HepG2 (cell line): ENCODE data around the gene TACC2. TPM values are rescaled to one million over a fixed set of nuclear protein-coding genes. Genes with fewer than 3 reads are reported as not detected.

Experiments
- ATF2 ChIP-seq: sonication (generic); formaldehyde crosslinking; IDR thresholded peaks from 2 replicates; pipeline ENCODE4 v1.4.0; 2020; ENCODE audit warnings: missing genetic modification reagents
- EED ChIP-seq: sonication (generic); formaldehyde crosslinking; IDR thresholded peaks from 2 replicates; pipeline ENCODE4 v1.5.0; 2020; ENCODE audit warnings: mild to moderate bottlenecking, missing genetic modification reagents
- ERF ChIP-seq: IDR thresholded peaks from 2 replicates; pipeline ENCODE4 v1.6.1; 2018; ENCODE audit warnings: missing biosample characterization, missing genetic modification reagents
- KDM5B ChIP-seq: sonication (generic); formaldehyde crosslinking; IDR thresholded peaks from 2 replicates; pipeline ENCODE4 v1.4.0; 2020; ENCODE audit warnings: missing genetic modification reagents, mild to moderate bottlenecking, borderline replicate concordance
- KLF12 ChIP-seq: sonication (generic); formaldehyde crosslinking; IDR thresholded peaks from 2 replicates; pipeline ENCODE4 v1.4.0; 2020; ENCODE audit warnings: missing genetic modification reagents, borderline replicate concordance
- NCOR1 ChIP-seq: fragments of 200-600 bp; sonication (generic); IDR thresholded peaks from 2 replicates; pipeline ENCODE4 v1.7.0; 2017; ENCODE audit warnings: antibody characterized with exemption, low read length, borderline replicate concordance
- NKX3-1 ChIP-seq: sonication (generic); formaldehyde crosslinking; IDR thresholded peaks from 2 replicates; pipeline ENCODE4 v1.5.0; 2020; ENCODE audit warnings: missing genetic modification reagents
- RARA ChIP-seq: IDR thresholded peaks from 2 replicates; pipeline ENCODE4 v1.6.1; 2016; ENCODE audit warnings: missing genetic modification reagents, missing compliant biosample characterization
- RXRB ChIP-seq: IDR thresholded peaks from 2 replicates; pipeline ENCODE4 v1.6.1; 2016; ENCODE audit warnings: borderline replicate concordance, missing genetic modification reagents, missing compliant biosample characterization
- SATB2 ChIP-seq: sonication (generic); formaldehyde crosslinking; IDR thresholded peaks from 2 replicates; pipeline ENCODE4 v1.5.0; 2020; ENCODE audit warnings: missing genetic modification reagents
- SMAD3 ChIP-seq: sonication (generic); formaldehyde crosslinking; IDR thresholded peaks from 2 replicates; pipeline ENCODE4 v1.4.0; 2020; ENCODE audit warnings: missing genetic modification reagents
- ZBTB1 ChIP-seq: sonication (generic); formaldehyde crosslinking; IDR thresholded peaks from 2 replicates; pipeline ENCODE4 v1.4.0; 2020; ENCODE audit warnings: missing genetic modification reagents, borderline replicate concordance
- ZNF160 ChIP-seq: sonication (generic); formaldehyde crosslinking; IDR thresholded peaks from 2 replicates; pipeline ENCODE4 v1.8.0; 2022; ENCODE audit warnings: mild to moderate bottlenecking, inconsistent platforms, missing genetic modification reagents
- ZNF18 ChIP-seq: sonication (generic); formaldehyde crosslinking; IDR thresholded peaks from 2 replicates; pipeline ENCODE4 v1.8.0; 2022; ENCODE audit warnings: mild to moderate bottlenecking, missing genetic modification reagents; ENCODE audit not compliant: insufficient replicate concordance
- ZNF205 ChIP-seq: IDR thresholded peaks from 2 replicates; pipeline ENCODE4 v1.6.1; 2018; ENCODE audit warnings: missing biosample characterization, missing genetic modification reagents
- ZNF263 ChIP-seq: sonication (generic); formaldehyde crosslinking; IDR thresholded peaks from 2 replicates; pipeline ENCODE4 v1.4.0; 2020; ENCODE audit warnings: missing genetic modification reagents
- ZNF30 ChIP-seq: sonication (generic); formaldehyde crosslinking; IDR thresholded peaks from 2 replicates; pipeline ENCODE4 v1.5.0; 2020; ENCODE audit warnings: mild to moderate bottlenecking, missing genetic modification reagents
- ZNF317 ChIP-seq: sonication (generic); formaldehyde crosslinking; IDR thresholded peaks from 2 replicates; pipeline ENCODE4 v1.5.0; 2020; ENCODE audit warnings: mild to moderate bottlenecking, missing genetic modification reagents
- ZNF331 ChIP-seq: sonication (generic); formaldehyde crosslinking; IDR thresholded peaks from 2 replicates; pipeline ENCODE4 v1.4.0; 2020; ENCODE audit warnings: missing genetic modification reagents
- ZNF501 ChIP-seq: sonication (generic); formaldehyde crosslinking; IDR thresholded peaks from 2 replicates; pipeline ENCODE4 v1.5.1; 2020; ENCODE audit warnings: mild to moderate bottlenecking, moderate library complexity, missing genetic modification reagents
- ZNF572 ChIP-seq: sonication (generic); formaldehyde crosslinking; IDR thresholded peaks from 2 replicates; pipeline ENCODE4 v1.5.1; 2020; ENCODE audit warnings: mild to moderate bottlenecking, missing genetic modification reagents
- polyA plus RNA-seq, 8 experiments: library from polyadenylated mRNA; depleted of rRNA in 3 of 8; stranded (reverse) in 7 of 8; unstranded in 1 of 8; fragments of >200 nt; fragmentation: Illumina TruSeq in 4 of 8; extraction: Trizol in 4 of 8; gene quantifications; 2 replicates each; pipeline versions ENCODE4 v1.2.1 to v1.2.3, GENCODE V29; 2011 to 2016; ENCODE audit warnings: low read depth in 4 of 8, missing spikeins in 1 of 8, mixed read lengths in 1 of 8; ENCODE audit not compliant: insufficient read depth in 1 of 8
- total RNA-seq, 5 experiments: library from RNA; depleted of rRNA; stranded (reverse); fragments of >200 nt; fragmentation: Illumina TruSeq; extraction: Trizol; gene quantifications; 2 replicates each; pipeline ENCODE4 v1.2.3, GENCODE V29; 2016; ENCODE audit warnings: low read depth in 1 of 5
- TF ChIP-seq, protein P1 (sequence below): sonication (generic); formaldehyde crosslinking; IDR thresholded peaks from 2 replicates; pipeline ENCODE4 v1.4.0; 2020; ENCODE audit warnings: missing genetic modification reagents, borderline replicate concordance
- TF ChIP-seq, protein P2 (sequence below): sonication (generic); formaldehyde crosslinking; IDR thresholded peaks from 2 replicates; pipeline ENCODE4 v1.5.1; 2020; ENCODE audit warnings: missing genetic modification reagents, mild to moderate bottlenecking, borderline replicate concordance

TACC2 gene
- total and polyA plus RNA-seq, 2 of the 13 experiments (the other 11 are each of a cell fraction or from before 2014, with no cell fraction given): 11.8 to 16.0 TPM

DNA sequence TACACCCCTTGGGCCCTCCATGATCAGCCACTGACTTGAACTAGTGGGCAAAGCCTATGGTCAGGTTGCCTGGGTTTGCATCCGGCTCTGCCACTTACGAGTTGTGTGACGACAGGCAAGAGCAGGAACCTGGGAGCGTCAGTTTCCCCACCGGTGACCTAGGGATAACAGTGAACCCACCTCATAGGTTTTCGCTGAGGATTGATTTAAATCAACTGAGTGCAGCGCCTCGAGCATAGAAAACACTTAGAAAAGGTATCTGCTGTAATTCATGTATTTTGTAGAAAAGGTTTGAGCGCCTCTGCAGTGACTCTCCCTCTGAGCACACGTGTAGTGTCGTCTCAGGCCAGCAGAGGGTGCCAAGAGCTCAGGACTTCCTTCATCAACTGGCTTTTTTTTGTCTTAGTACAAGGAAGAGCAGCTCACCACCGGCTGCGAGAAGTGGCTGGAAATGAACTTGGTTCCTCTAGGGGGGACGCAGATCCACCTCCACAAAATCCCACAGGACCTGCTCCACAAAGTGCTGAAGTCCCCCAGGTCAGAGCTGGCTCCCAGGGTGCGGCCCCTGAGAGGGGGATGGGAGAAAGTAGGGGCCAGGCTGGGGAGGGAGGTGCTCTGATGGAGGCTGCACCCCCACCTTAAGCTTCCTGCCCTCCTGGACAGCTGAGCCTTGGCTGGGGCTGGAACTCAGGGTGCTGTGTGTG is 309.8 kb downstream of the TACC2 start (continued):
- TF ChIP-seq KDM5B (CRISPR knock-in tag): no peak
- TF ChIP-seq RARA (CRISPR knock-in tag): 0 out of 2 replicates have a peak, but pooled peaks have one; percentile 9
- no peak for TF ChIP-seq ZNF30 (CRISPR knock-in tag)
- TF ChIP-seq KLF12 (CRISPR knock-in tag): 0 out of 2 replicates have a peak, but pooled peaks have one; percentile 70
- TF ChIP-seq ZNF205 (CRISPR knock-in tag): peak; percentile 61; the same call in 1 of the 2 replicates
- peak; percentile 36 for TF ChIP-seq ZNF18 (CRISPR knock-in tag)
- TF ChIP-seq SMAD3: peak; percentile 62; the same call in 1 of the 2 replicates
- no peak for TF ChIP-seq ZNF160
- TF ChIP-seq ZNF572: no peak
- TF ChIP-seq, protein P1, sequence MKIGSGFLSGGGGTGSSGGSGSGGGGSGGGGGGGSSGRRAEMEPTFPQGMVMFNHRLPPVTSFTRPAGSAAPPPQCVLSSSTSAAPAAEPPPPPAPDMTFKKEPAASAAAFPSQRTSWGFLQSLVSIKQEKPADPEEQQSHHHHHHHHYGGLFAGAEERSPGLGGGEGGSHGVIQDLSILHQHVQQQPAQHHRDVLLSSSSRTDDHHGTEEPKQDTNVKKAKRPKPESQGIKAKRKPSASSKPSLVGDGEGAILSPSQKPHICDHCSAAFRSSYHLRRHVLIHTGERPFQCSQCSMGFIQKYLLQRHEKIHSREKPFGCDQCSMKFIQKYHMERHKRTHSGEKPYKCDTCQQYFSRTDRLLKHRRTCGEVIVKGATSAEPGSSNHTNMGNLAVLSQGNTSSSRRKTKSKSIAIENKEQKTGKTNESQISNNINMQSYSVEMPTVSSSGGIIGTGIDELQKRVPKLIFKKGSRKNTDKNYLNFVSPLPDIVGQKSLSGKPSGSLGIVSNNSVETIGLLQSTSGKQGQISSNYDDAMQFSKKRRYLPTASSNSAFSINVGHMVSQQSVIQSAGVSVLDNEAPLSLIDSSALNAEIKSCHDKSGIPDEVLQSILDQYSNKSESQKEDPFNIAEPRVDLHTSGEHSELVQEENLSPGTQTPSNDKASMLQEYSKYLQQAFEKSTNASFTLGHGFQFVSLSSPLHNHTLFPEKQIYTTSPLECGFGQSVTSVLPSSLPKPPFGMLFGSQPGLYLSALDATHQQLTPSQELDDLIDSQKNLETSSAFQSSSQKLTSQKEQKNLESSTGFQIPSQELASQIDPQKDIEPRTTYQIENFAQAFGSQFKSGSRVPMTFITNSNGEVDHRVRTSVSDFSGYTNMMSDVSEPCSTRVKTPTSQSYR (CRISPR knock-in tag): peak; percentile 29; the same call in 1 of the 2 replicates
- TF ChIP-seq ZNF263: peak; percentile 57; the same call in 1 of the 2 replicates
- TF ChIP-seq ZNF331 (CRISPR knock-in tag): peak; percentile 49; the same call in 1 of the 2 replicates
- peak; percentile 44 for TF ChIP-seq ZNF501
- TF ChIP-seq SATB2 (CRISPR knock-in tag): peak; percentile 44; the same call in 1 of the 2 replicates
- TF ChIP-seq, protein P2, sequence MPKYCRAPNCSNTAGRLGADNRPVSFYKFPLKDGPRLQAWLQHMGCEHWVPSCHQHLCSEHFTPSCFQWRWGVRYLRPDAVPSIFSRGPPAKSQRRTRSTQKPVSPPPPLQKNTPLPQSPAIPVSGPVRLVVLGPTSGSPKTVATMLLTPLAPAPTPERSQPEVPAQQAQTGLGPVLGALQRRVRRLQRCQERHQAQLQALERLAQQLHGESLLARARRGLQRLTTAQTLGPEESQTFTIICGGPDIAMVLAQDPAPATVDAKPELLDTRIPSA (CRISPR knock-in tag): no peak
- no peak for TF ChIP-seq NCOR1
- peak; percentile 41; the same call in 1 of the 2 replicates for TF ChIP-seq NKX3-1 (CRISPR knock-in tag)
- peak; percentile 34; the same call in 1 of the 2 replicates for TF ChIP-seq ERF (CRISPR knock-in tag)
- 0 out of 2 replicates have a peak, but pooled peaks have one; percentile 21 for TF ChIP-seq ZNF317 (CRISPR knock-in tag)
- peak; percentile 50; the same call in 1 of the 2 replicates for TF ChIP-seq RXRB (CRISPR knock-in tag)
- TF ChIP-seq ATF2: peak; percentile 30; the same call in 1 of the 2 replicates
- TF ChIP-seq EED (CRISPR knock-in tag): no peak
- no peak for TF ChIP-seq ZBTB1 (CRISPR knock-in tag)
